Pons (tissue), 1 donor: Measurements from ENCODE around the gene SLC22A2.
"Not testable (repeated sequence)": the region's sequence is repeated elsewhere in the genome, so short reads cannot be mapped to it uniquely, and the experiment has no call there.

ENCODE experiments used
- DNase-seq: peaks from one replicate; pipeline ENCODE4 v3.0.0-alpha.2; 2016; ENCODE audit warnings: low spot score

The SLC22A2 gene

GRCh38 chr6:160248538-160248937 lies 10.1 kb downstream of the SLC22A2 start:
- no peak for DNase-seq

GRCh38 chr6:160247457-160247883 lies 11.2 kb downstream of the SLC22A2 start:
- DNase-seq, result no peak

- DNase-seq, result no peak
These were observed 17.9 kb downstream of the SLC22A2 start for GRCh38 chr6:160240691-160241084.

GRCh38 chr6:160239929-160240690 lies 18.5 kb downstream of the SLC22A2 start:
- no peak for DNase-seq

- DNase-seq, result no peak
These were observed 19.6 kb downstream of the SLC22A2 start for GRCh38 chr6:160238761-160239751.

- no peak for DNase-seq
These were observed 20.3 kb downstream of the SLC22A2 start for GRCh38 chr6:160238278-160238711.

GRCh38 chr6:160237597-160238275 lies 20.9 kb downstream of the SLC22A2 start:
- DNase-seq, result not testable (repeated sequence)

GRCh38 chr6:160236235-160236872 lies 22.3 kb downstream of the SLC22A2 start:
- DNase-seq, result not testable (repeated sequence)

GRCh38 chr6:160233950-160234640 lies 24.5 kb downstream of the SLC22A2 start:
- not testable (repeated sequence) for DNase-seq

GRCh38 chr6:160227769-160228161 lies 30.9 kb downstream of the SLC22A2 start:
- no peak for DNase-seq

- DNase-seq, result no peak
These were observed 31.4 kb downstream of the SLC22A2 start for GRCh38 chr6:160227038-160227768.

GRCh38 chr6:160226118-160226591 lies 32.5 kb downstream of the SLC22A2 start:
- no peak for DNase-seq

- DNase-seq, result no peak
These were observed 33.9 kb downstream of the SLC22A2 start for GRCh38 chr6:160224639-160225237.

GRCh38 chr6:160222491-160222890 lies 36.1 kb downstream of the SLC22A2 start:
- DNase-seq, result no peak

GRCh38 chr6:160221918-160222317 lies 36.7 kb downstream of the SLC22A2 start:
- DNase-seq, result no peak

GRCh38 chr6:160221423-160221822 lies 37.2 kb downstream of the SLC22A2 start:
- DNase-seq, result peak; percentile 14

- DNase-seq, result no peak
These were observed 39.8 kb downstream of the SLC22A2 start for GRCh38 chr6:160218810-160219209.

- no peak for DNase-seq
These were observed 40.8 kb downstream of the SLC22A2 start for GRCh38 chr6:160217863-160218262.

GRCh38 chr6:160217073-160217472 lies 41.5 kb downstream of the SLC22A2 start:
- DNase-seq, result no peak

GRCh38 chr6:160215232-160215631 lies 43.4 kb downstream of the SLC22A2 start:
- DNase-seq, result no peak
